ENCODE measurements around the gene CLK4.

DNA sequence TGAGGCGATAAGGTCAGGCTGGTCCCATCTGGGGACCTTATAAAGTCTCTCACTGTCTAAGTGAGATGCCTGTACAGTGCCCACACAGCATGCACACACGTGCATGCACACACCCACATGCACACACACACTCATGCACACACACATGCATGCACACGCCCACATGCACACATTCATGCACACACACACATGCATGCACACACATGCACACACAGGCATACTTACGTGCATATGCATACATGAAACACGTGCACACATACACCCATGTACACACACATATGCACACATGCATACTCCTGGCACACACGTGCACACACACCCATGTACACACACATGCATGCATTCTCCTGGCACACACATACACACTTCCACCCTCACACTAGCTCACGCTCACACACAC, 48.9 kb downstream of the CLK4 start:
- TF ChIP-seq POLR2A (IDR thresholded peaks at IDR 0.05), result no peak
- TF ChIP-seq, protein P1, sequence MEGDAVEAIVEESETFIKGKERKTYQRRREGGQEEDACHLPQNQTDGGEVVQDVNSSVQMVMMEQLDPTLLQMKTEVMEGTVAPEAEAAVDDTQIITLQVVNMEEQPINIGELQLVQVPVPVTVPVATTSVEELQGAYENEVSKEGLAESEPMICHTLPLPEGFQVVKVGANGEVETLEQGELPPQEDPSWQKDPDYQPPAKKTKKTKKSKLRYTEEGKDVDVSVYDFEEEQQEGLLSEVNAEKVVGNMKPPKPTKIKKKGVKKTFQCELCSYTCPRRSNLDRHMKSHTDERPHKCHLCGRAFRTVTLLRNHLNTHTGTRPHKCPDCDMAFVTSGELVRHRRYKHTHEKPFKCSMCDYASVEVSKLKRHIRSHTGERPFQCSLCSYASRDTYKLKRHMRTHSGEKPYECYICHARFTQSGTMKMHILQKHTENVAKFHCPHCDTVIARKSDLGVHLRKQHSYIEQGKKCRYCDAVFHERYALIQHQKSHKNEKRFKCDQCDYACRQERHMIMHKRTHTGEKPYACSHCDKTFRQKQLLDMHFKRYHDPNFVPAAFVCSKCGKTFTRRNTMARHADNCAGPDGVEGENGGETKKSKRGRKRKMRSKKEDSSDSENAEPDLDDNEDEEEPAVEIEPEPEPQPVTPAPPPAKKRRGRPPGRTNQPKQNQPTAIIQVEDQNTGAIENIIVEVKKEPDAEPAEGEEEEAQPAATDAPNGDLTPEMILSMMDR (IDR thresholded peaks at IDR 0.05), result no peak
